Stimulated activated CD8-positive, alpha-beta memory T cell treated with anti-CD3 and anti-CD28 coated beads, Interleukin-7, amount 100 ng/mL, for 24 hours (primary cell): ENCODE measurements around the gene GOLPH3.
A peak's percentile ranks its signal among the peaks of the same experiment; 100 is the strongest.
"Not testable (repeated sequence)": the region's sequence is repeated elsewhere in the genome, so short reads cannot be mapped to it uniquely, and the experiment has no call there.

Experiments used
- DNase-seq: peaks from one replicate; pipeline ENCODE4 v3.0.0-alpha.2; 2020; ENCODE audit warnings: low read depth

GOLPH3 gene

GRCh38 chr5:32098890-32099310 is 75.2 kb downstream of the GOLPH3 start:
- DNase-seq, result no peak

DNA sequence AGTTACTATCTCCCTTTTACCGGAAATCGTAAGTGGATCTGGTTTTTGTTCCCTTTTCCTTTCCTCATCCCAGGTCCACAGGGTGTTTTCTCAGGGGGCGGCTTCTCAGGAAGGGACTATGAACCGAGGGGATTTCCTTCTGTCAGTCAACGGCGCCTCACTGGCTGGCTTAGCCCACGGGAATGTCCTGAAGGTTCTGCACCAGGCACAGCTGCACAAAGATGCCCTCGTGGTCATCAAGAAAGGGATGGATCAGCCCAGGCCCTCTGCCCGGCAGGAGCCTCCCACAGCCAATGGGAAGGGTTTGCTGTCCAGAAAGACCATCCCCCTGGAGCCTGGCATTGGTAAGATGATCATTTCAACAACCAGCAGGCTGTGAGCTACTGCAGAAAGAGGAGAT is 75.8 kb downstream of the GOLPH3 start:
- DNase-seq, result no peak

- DNase-seq, result no peak
These were observed 77.1 kb downstream of the GOLPH3 start for GRCh38 chr5:32096891-32097595.

- DNase-seq, result no peak
These were observed 78.9 kb downstream of the GOLPH3 start for GRCh38 chr5:32095261-32095671.

DNA sequence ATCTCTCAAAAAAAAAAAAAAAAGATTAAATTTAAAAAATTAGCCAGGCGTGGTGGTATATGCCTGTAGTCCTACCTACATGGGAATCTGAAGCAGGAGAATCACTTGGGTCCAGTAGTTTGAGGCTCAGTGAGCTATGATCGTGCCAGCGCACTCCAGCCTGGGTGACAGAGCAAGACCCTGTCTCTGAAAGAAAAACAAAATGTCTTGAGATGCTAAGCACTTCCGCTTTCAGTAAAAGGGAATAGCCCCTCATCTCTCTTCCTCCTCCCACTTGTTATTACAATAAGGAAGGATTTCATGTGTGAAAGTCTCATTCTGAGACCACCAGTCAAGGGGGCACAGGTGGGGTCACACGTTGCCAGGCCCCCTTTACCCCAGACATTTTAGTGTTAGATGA is 79.4 kb downstream of the GOLPH3 start:
- DNase-seq, result no peak

GRCh38 chr5:32092938-32093812 is 80.9 kb downstream of the GOLPH3 start:
- DNase-seq, result peak; percentile 33

DNA sequence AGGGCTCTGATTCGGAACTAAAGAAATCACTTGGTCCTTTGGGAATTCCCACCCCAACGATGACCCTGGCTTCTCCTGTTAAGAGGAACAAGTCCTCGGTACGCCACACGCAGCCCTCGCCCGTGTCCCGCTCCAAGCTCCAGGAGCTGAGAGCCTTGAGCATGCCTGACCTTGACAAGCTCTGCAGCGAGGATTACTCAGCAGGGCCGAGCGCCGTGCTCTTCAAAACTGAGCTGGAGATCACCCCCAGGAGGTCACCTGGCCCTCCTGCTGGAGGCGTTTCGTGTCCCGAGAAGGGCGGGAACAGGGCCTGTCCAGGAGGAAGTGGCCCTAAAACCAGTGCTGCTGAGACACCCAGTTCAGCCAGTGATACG is 83.4 kb downstream of the GOLPH3 start:
- DNase-seq, result no peak

GRCh38 chr5:32090026-32090754 is 83.9 kb downstream of the GOLPH3 start:
- DNase-seq, result no peak

- DNase-seq, result no peak
These were observed 84.7 kb downstream of the GOLPH3 start for GRCh38 chr5:32089146-32090000.

DNA sequence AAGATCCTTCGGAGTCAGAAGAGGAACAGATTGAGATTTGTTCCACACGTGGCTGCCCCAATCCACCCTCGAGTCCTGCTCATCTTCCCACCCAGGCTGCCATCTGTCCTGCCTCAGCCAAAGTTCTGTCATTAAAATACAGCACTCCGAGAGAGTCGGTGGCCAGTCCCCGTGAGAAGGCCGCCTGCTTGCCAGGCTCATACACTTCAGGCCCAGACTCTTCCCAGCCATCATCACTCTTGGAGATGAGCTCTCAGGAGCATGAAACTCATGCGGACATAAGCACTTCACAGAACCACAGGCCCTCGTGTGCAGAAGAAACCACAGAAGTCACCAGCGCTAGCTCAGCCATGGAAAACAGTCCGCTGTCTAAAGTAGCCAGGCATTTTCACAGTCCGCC is 85.9 kb downstream of the GOLPH3 start:
- DNase-seq, result no peak

- no peak for DNase-seq
These were observed 86.7 kb downstream of the GOLPH3 start for GRCh38 chr5:32087086-32088082.

DNA sequence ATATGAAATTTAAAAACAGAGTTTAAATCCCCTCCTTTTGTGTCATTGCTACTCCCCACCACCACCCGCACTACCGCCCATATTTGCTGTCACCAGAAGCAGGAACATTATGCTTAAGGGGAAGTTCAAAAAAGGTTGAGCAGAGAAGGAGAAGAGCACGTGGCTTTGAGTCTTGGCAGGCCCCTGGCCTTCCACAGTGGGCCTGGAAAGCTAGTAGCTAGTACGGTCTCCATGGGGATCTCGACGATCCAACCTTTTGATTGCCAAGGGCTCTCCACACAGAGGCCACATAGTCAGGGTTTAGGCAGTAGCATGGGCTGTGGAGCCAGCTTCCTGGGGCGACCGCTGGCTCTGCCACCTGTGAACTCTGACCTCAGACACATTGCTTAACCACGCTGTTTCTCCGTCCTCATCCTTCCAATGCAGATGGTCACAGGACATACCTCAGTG is 90.1 kb downstream of the GOLPH3 start:
- DNase-seq, result no peak

DNA sequence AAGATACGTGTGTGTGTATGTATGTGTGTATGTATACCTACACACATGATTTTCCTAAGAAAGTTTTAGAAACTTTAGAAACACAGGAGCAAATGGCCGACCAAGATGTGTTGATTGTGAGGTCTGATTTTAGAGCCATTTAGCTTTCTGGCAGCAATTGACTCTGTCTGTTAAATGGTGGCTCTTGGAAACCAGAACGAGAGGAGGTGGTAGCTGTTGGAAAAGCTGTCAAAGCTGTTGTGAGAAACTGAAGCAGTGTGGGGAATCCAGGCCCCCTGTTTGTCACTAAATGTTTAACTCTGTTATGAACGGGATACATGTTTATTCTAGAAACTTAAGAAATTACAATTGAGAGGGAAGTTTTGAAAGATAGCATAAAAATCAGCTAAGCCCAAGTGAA is 91.4 kb downstream of the GOLPH3 start:
- no peak for DNase-seq

- not testable (repeated sequence) for DNase-seq
These were observed 93.6 kb downstream of the GOLPH3 start for GRCh38 chr5:32080565-32080964.

DNA sequence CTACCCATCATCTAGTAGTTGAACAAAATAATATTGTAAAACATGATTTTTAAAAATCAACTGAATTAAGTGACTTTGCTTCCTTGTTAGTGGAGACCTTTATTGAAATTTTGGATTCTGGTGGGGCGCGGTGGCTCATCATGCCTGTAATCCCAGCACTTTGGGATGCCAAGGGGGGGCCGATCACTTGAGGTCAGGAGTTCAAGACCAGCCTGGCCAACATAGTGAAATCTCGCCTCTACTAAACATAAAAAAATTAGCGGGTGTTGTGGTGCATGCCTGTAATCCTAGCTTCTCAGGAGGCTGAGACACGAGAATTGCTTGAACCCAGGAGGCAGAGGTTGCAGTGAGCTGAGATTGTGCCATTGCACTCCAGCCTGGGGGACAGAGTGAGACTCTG is 95.3 kb downstream of the GOLPH3 start:
- DNase-seq, result not testable (repeated sequence)

- peak; percentile 9 for DNase-seq
These were observed 97.1 kb downstream of the GOLPH3 start for GRCh38 chr5:32076699-32077695.
